Activated T-cell treated with anti-CD3 and anti-CD28 coated beads for 48 hours (primary cell): Measurements from ENCODE around the gene SARDH.

Experiments used
- DNase-seq: peaks from one replicate; pipeline ENCODE4 v3.0.0-alpha.2; 2020; ENCODE audit warnings: low read depth

SARDH gene

GRCh38 chr9:133702798-133703590 lies 35.2 kb downstream of the SARDH start:
- no peak for DNase-seq

GRCh38 chr9:133701981-133702797 lies 36.0 kb downstream of the SARDH start:
- DNase-seq: peak; percentile 65

GRCh38 chr9:133701321-133701980 lies 36.7 kb downstream of the SARDH start:
- peak; percentile 41 for DNase-seq

- DNase-seq: no peak
Measured at GRCh38 chr9:133700819-133701320, 37.3 kb downstream of the SARDH start.

GRCh38 chr9:133699546-133699945 lies 38.6 kb downstream of the SARDH start:
- DNase-seq: no peak

GRCh38 chr9:133696071-133696472 lies 42.1 kb downstream of the SARDH start:
- DNase-seq: no peak

GRCh38 chr9:133694686-133695085 lies 43.5 kb downstream of the SARDH start:
- no peak for DNase-seq

GRCh38 chr9:133693703-133694529 lies 44.2 kb downstream of the SARDH start:
- no peak for DNase-seq

- no peak for DNase-seq
Measured at GRCh38 chr9:133693116-133693515, 45.0 kb downstream of the SARDH start.

- DNase-seq: no peak
Measured at GRCh38 chr9:133692364-133692985, 45.7 kb downstream of the SARDH start.

- peak; percentile 41 for DNase-seq
Measured at GRCh38 chr9:133691626-133692363, 46.4 kb downstream of the SARDH start.

GRCh38 chr9:133691191-133691590 lies 47.0 kb downstream of the SARDH start:
- no peak for DNase-seq

- no peak for DNase-seq
Measured at GRCh38 chr9:133690081-133690561, 48.0 kb downstream of the SARDH start.

GRCh38 chr9:133689151-133689763 lies 48.9 kb downstream of the SARDH start:
- no peak for DNase-seq

GRCh38 chr9:133687856-133688761 lies 50.0 kb downstream of the SARDH start:
- DNase-seq: no peak

GRCh38 chr9:133686642-133687575 lies 51.2 kb downstream of the SARDH start:
- no peak for DNase-seq
